ENCODE measurements around the gene CALHM1. TPM values are rescaled to one million over a fixed set of nuclear protein-coding genes. Genes with fewer than 3 reads are reported as not detected.
A peak's percentile ranks its signal among the peaks of the same experiment; 100 is the strongest.

The CALHM1 gene
- total RNA-seq, 2 experiments from 2014 or later, result not detected

GRCh38 chr10:103472005-103472404 lies 13.3 kb upstream of the CALHM1 start:
- H3K9me3 Mint-ChIP-seq, result no peaks in the 10 kb centered on the region
- peak overlapping the region; percentile 61 for H3K27ac Mint-ChIP-seq
- H3K27me3 Mint-ChIP-seq, result no peaks in the 10 kb centered on the region
- no peak for DNase-seq
- no peaks in the 10 kb centered on the region for H3K36me3 Mint-ChIP-seq
- H3K4me3 Mint-ChIP-seq, result peak overlapping the region; percentile 50
- H3K4me1 Mint-ChIP-seq, result peaks cover 27% of the 10 kb centered on the region

GRCh38 chr10:103470761-103471653 lies 12.3 kb upstream of the CALHM1 start:
- peaks cover 27% of the 10 kb centered on the region for H3K4me1 Mint-ChIP-seq
- H3K9me3 Mint-ChIP-seq, result no peaks in the 10 kb centered on the region

DNA sequence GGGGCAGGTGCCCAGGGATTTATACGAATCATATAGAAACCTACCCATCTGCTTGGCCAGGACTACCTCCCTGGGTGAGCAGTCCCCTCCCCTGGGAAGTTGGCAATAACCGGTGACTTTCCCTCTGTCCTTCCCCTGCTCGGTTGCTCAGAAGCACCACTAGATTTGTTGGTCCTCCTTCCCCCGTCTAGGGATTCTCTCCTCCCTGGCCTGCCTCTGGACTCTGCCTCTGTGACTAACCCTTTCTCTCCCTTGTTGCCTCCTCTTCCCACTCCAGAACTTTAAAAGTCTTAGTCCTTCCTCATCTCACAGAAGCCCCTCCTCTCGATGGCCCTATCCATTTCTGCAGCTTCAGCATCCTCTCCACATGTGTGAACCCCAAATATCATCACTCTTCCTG lies 10.5 kb upstream of the CALHM1 start:
- H3K9me3 Mint-ChIP-seq, result no peaks in the 10 kb centered on the region
- no peaks in the 10 kb centered on the region for H3K27me3 Mint-ChIP-seq
- no peaks in the 10 kb centered on the region for H3K36me3 Mint-ChIP-seq
- no peak for DNase-seq
- no peak overlapping the region for H3K4me3 Mint-ChIP-seq
- H3K27ac Mint-ChIP-seq, result no peak overlapping the region
- H3K4me1 Mint-ChIP-seq, result peaks cover 27% of the 10 kb centered on the region

More at GRCh38 chr10:103470761-103471653, 12.3 kb upstream of the CALHM1 start:
- H3K27ac Mint-ChIP-seq, result peak overlapping the region; percentile 85
- H3K4me3 Mint-ChIP-seq, result peak overlapping the region; percentile 50
- no peaks in the 10 kb centered on the region for H3K36me3 Mint-ChIP-seq
- DNase-seq, result peak; percentile 74
- H3K27me3 Mint-ChIP-seq, result no peaks in the 10 kb centered on the region

GRCh38 chr10:103467406-103467805 lies 8.7 kb upstream of the CALHM1 start:
- Mint-ChIP-seq H3K4me1 (peaks cover 27% of the 10 kb centered on the region), H3K4me3 (no peak overlapping the region)
- no peak for DNase-seq

DNA sequence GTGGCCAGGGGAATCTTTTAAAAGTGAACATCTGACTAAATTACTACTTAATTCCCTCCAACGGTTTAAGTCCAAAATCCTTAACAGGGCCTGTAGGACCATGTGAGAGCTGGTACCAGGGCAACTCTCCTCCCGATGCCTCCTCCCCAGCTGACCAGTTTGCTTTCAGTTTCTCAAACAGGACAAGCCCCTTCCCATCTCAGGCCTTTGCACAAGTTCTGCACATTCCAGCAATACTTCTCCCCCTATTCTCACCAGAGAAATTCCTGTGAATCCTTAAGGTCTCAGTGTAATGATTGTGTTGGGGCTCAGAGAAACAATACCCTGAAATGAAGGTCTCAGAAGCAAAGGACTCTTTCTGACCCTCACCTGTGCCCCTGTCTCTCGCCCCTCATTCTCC lies 8.0 kb upstream of the CALHM1 start:
- H3K9me3 Mint-ChIP-seq, result no peaks in the 10 kb centered on the region
- H3K36me3 Mint-ChIP-seq, result no peaks in the 10 kb centered on the region
- no peak overlapping the region for H3K4me3 Mint-ChIP-seq
- peaks cover 22% of the 10 kb centered on the region for H3K4me1 Mint-ChIP-seq
- no peak overlapping the region for H3K27ac Mint-ChIP-seq
- no peaks in the 10 kb centered on the region for H3K27me3 Mint-ChIP-seq
- no peak for DNase-seq

More at GRCh38 chr10:103467406-103467805, 8.7 kb upstream of the CALHM1 start:
- Mint-ChIP-seq H3K9me3 (no peaks in the 10 kb centered on the region), H3K27me3 (no peaks in the 10 kb centered on the region), H3K27ac (peak overlapping the region; percentile 54), H3K36me3 (no peaks in the 10 kb centered on the region)

- Mint-ChIP-seq H3K36me3 (no peaks in the 10 kb centered on the region), H3K9me3 (no peaks in the 10 kb centered on the region), H3K27ac (no peak overlapping the region), H3K4me3 (no peak overlapping the region), H3K27me3 (no peaks in the 10 kb centered on the region), H3K4me1 (peaks cover 12% of the 10 kb centered on the region)
- DNase-seq, result no peak
Measured at GRCh38 chr10:103465411-103466179, 6.9 kb upstream of the CALHM1 start.

DNA sequence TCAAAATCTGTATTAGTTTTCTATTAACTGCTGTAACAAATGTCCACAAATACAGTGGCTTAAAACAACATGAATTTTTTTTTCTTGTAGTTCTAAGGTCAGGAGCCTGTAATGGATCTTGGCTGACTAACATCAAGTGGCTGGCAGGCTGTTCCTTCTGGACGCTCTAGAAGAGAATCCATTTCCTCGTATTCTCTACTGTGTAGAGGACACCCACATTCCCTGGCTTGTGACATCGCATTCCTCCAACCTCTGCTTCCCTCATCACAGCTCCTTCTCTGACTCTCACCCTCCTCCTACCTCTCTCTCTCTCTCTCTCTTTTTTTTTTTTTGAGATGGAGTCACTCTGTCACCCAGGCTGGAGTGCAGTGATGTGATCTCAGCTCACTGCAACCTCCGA lies 4.8 kb upstream of the CALHM1 start:
- Mint-ChIP-seq H3K4me3 (no peak overlapping the region), H3K9me3 (no peaks in the 10 kb centered on the region), H3K36me3 (no peaks in the 10 kb centered on the region), H3K27me3 (no peaks in the 10 kb centered on the region), H3K4me1 (peaks cover 16% of the 10 kb centered on the region), H3K27ac (no peak overlapping the region)
- DNase-seq, result no peak

GRCh38 chr10:103459615-103460014 lies 915 bp upstream of the CALHM1 start:
- no peaks in the 10 kb centered on the region for H3K9me3 Mint-ChIP-seq
- no peak overlapping the region for H3K4me3 Mint-ChIP-seq
- DNase-seq, result no peak
- no peaks in the 10 kb centered on the region for H3K27me3 Mint-ChIP-seq
- peaks cover 6% of the 10 kb centered on the region for H3K4me1 Mint-ChIP-seq
- H3K27ac Mint-ChIP-seq, result no peak overlapping the region
- H3K36me3 Mint-ChIP-seq, result no peaks in the 10 kb centered on the region

GRCh38 chr10:103457896-103458583 lies 660 bp downstream of the CALHM1 start:
- Mint-ChIP-seq H3K4me1 (peaks cover 6% of the 10 kb centered on the region), H3K36me3 (no peaks in the 10 kb centered on the region), H3K9me3 (no peaks in the 10 kb centered on the region), H3K27me3 (no peaks in the 10 kb centered on the region), H3K27ac (no peak overlapping the region), H3K4me3 (no peak overlapping the region)
- no peak for DNase-seq

DNA sequence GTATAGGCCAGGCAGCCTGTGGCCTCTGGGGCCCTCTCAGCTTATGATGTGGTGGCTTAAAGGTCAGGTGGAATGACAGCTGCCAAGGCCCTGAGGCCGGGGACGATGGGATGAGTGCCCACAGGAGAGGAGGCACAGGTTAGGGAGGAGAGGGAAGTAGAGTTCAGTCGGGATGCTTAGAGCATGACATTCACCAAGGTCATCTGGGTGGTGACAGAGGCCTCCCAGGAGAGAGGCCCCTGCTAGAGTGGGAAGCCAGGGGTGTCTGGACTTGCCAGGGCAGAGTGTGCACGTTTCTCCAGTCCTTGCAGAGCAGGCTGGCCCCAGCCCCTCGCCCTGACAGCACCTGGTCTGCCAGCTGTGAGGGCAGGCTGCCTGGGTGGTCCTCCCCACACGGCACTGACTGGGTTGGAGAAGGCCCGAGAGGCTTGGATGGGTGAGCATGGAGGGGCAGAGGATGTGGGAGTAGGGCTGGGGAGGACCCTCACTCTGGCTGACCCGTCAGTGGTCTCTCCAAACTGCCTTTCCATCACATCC lies 1.5 kb downstream of the CALHM1 start:
- Mint-ChIP-seq H3K4me1 (peaks cover 9% of the 10 kb centered on the region), H3K9me3 (no peaks in the 10 kb centered on the region), H3K27ac (no peak overlapping the region), H3K36me3 (no peaks in the 10 kb centered on the region), H3K4me3 (no peak overlapping the region), H3K27me3 (no peaks in the 10 kb centered on the region)
- DNase-seq, result no peak

DNA sequence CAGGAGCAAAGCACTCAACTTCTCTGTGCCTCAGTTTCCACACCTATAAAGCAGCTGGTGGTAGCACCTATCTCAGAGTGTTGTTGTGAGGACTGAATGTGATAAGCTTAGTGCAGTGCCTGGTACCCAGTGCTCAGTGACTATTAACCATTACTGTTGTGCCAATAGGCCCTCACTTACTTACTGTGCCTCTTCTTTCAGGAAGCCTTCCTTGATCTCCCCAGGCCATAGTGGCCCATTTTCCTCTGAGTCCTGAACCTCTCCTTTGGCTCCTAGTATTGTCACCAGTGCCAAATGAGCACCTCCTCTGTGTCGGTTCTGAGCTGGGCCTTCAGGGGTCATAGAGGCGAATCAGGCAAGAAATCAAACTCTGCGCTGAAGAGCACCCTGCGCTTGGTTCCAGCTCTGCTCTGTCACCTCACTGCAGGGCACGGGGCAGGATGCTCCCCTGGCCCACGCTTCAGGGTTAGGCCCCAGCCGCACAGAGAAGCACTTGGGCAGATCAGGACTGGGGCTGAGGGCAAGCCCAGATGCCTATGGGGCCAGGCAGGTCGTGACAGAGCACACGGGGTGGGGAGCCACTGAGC lies 2.5 kb downstream of the CALHM1 start:
- H3K4me3 Mint-ChIP-seq, result no peak overlapping the region
- no peaks in the 10 kb centered on the region for H3K9me3 Mint-ChIP-seq
- H3K27ac Mint-ChIP-seq, result no peak overlapping the region

GRCh38 chr10:103455235-103455634 lies 3.5 kb downstream of the CALHM1 start:
- Mint-ChIP-seq H3K27ac (no peak overlapping the region), H3K9me3 (no peaks in the 10 kb centered on the region), H3K4me1 (peaks cover 22% of the 10 kb centered on the region), H3K36me3 (no peaks in the 10 kb centered on the region), H3K27me3 (no peaks in the 10 kb centered on the region), H3K4me3 (no peak overlapping the region)
- DNase-seq, result no peak

More for the DNA sequence above, 2.5 kb downstream of the CALHM1 start:
- Mint-ChIP-seq H3K36me3 (no peaks in the 10 kb centered on the region), H3K4me1 (peaks cover 13% of the 10 kb centered on the region), H3K27me3 (no peaks in the 10 kb centered on the region)
- DNase-seq, result no peak

GRCh38 chr10:103454026-103454425 lies 4.7 kb downstream of the CALHM1 start:
- Mint-ChIP-seq H3K27ac (no peak overlapping the region), H3K9me3 (no peaks in the 10 kb centered on the region), H3K27me3 (no peaks in the 10 kb centered on the region), H3K4me3 (no peak overlapping the region), H3K36me3 (no peaks in the 10 kb centered on the region), H3K4me1 (peaks cover 24% of the 10 kb centered on the region)
- DNase-seq, result no peak

GRCh38 chr10:103452506-103453230 lies 6.0 kb downstream of the CALHM1 start:
- peak overlapping the region; percentile 80 for H3K4me3 Mint-ChIP-seq
- peaks cover 2% of the 10 kb centered on the region for H3K36me3 Mint-ChIP-seq
- no peak for DNase-seq
- no peak overlapping the region for H3K27ac Mint-ChIP-seq
- H3K4me1 Mint-ChIP-seq, result peaks cover 23% of the 10 kb centered on the region
- H3K9me3 Mint-ChIP-seq, result no peaks in the 10 kb centered on the region
- no peaks in the 10 kb centered on the region for H3K27me3 Mint-ChIP-seq

Measured in activated naive CD8-positive, alpha-beta T cell treated with anti-CD3 and anti-CD28 coated beads for 36 hours (primary cell).